Upper lobe of left lung (tissue), 4 donors: ENCODE results near the gene OPRM1.

Experiments used
- CTCF ChIP-seq, 6 experiments: fragments of 450-650 bp in 4 of 6; fragments of 200-600 bp in 2 of 6; sonication (generic) in 2 of 6; IDR thresholded peaks; one replicate each; pipeline ENCODE4 v1.5.1; 2016 to 2019; ENCODE audit warnings: antibody characterized with exemption in 6 of 6
- POLR2A ChIP-seq, 4 donors: fragments of 450-650 bp; IDR thresholded peaks; one replicate each; pipeline ENCODE4 v1.5.1; 2016 to 2017; ENCODE audit warnings: antibody characterized with exemption in 4 of 4, mild to moderate bottlenecking in 2 of 4

- TF ChIP-seq CTCF (IDR thresholded peaks at IDR 0.05) (no peak), POLR2A (IDR thresholded peaks at IDR 0.05) (no peak)
These were observed 104.7 kb downstream of the OPRM1 start for GRCh38 chr6:154143753-154144152.
